MG63 (cell line): ENCODE measurements around the gene PPP1R14D. TPM values are rescaled to one million over a fixed set of nuclear protein-coding genes. Genes with fewer than 3 reads are reported as not detected.

Experiments used
- DNase-seq: peaks from one replicate; pipeline ENCODE4 v3.0.0-alpha.2; 2020
- H3K27me3 ChIP-seq: fragments of 250-450 bp; sonication (Bioruptor Pico); 2 replicates; pipeline ENCODE4 v1.5.1; 2020; ENCODE audit warnings: mild to moderate bottlenecking, moderate library complexity
- H3K36me3 ChIP-seq: fragments of 250-450 bp; sonication (Bioruptor Pico); 2 replicates; pipeline ENCODE4 v1.5.1; 2020; ENCODE audit warnings: mild to moderate bottlenecking, moderate library complexity
- H3K4me3 ChIP-seq: fragments of 250-450 bp; sonication (Bioruptor Pico); 2 replicates; pipeline ENCODE4 v1.5.1; 2020; ENCODE audit warnings: mild to moderate bottlenecking, moderate library complexity
- H3K9me3 ChIP-seq: fragments of 250-450 bp; sonication (Bioruptor Pico); 2 replicates; pipeline ENCODE4 v1.5.1; 2020; ENCODE audit warnings: mild to moderate bottlenecking, moderate library complexity
- total RNA-seq: library from RNA; depleted of rRNA; stranded (reverse); fragments of >200 nt; shearing (Covaris generic); gene quantifications from 2 replicates; pipeline ENCODE4 v1.2.3, GENCODE V29; 2014; ENCODE audit warnings: low replicate concordance

The PPP1R14D gene
- total RNA-seq, 1 experiment from 2014 or later = not detected

DNA sequence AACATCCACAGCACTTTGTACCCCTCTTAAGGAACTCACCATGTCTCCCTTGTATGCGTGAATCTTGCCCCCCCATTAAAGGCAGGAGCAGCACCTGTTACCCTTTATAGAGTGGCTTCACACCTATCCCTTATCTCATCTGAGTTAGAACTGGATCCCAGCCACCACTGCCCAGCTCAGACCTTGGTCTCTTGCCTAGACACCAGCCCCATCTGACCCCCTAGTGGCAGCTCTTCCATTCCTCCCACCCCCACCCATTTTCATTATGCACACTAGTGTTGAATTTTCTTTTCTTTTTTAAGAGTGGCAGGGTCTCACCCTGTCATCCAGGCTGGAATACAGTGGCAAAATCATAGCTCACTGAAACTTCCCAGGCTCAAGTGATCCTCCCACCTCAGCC is 24.8 kb downstream of the PPP1R14D start:
- H3K9me3 ChIP-seq = no peaks in the 10 kb centered on the region
- H3K36me3 ChIP-seq = no peaks in the 10 kb centered on the region
- DNase-seq = no peak
- H3K27me3 ChIP-seq = no peaks in the 10 kb centered on the region
- no peak overlapping the region for H3K4me3 ChIP-seq

DNA sequence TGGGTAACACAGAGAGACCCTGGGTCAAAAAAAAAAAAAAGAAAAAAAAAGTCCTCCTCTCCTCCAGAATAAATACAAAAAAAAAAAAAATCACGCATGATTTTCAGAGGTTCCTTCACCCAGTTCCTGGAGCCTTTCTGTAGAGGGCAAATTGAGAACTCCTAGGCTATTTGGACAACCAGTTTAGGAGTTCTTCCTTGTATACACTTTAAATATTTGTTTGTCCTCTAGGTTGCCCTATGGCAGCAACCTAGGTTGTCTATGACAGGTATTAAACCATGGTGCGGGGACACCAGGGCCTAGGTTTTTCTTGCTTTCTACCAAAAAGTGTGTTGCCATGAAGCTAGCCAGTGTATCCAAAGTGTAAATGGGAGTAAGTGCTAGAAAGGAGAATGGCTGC is 25.4 kb downstream of the PPP1R14D start:
- H3K27me3 ChIP-seq = no peaks in the 10 kb centered on the region
- DNase-seq = no peak
- no peaks in the 10 kb centered on the region for H3K36me3 ChIP-seq
- no peak overlapping the region for H3K4me3 ChIP-seq
- no peaks in the 10 kb centered on the region for H3K9me3 ChIP-seq

DNA sequence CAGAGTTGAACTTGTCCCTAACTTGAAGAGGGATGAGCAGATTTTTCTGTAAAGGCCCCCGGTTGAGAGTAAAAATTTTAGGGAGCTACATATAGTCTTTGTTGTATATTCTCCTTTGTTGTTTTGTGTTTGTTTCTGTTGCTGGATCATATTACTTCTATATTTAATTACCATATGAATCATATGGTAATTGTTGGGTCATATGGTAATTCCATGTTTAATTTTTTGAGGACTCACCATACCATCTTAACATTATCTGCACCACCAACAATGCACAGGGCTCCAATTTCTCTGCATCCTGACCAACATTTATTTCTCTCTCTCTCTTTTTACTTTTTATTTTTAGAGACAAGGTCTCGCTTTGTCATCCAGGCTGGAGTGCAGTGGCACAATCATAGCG is 29.0 kb downstream of the PPP1R14D start:
- H3K9me3 ChIP-seq = no peaks in the 10 kb centered on the region

DNA sequence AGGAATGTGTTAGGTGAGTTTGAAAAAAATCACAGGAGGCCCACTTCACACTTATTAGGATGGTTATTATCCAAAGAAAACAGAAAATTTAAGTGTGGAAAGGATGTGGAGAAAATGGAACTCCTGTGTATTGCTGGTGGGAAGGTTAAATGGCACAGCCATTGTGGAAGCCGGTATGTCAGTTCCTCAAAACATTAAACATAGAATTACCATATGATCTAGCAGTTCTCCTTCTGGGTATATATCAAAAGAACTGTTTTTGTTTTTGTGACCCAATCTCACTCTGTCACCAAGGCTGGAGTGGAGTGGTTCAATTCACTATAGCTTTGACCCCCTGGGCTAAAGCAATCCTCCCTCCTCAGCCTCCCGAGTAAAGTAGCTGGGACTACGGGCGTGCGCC is 32.0 kb downstream of the PPP1R14D start:
- Histone ChIP-seq H3K4me3 (no peak overlapping the region), H3K36me3 (peaks cover 8% of the 10 kb centered on the region), H3K9me3 (no peaks in the 10 kb centered on the region), H3K27me3 (no peaks in the 10 kb centered on the region)
- DNase-seq = no peak

More for the DNA sequence above, 29.0 kb downstream of the PPP1R14D start:
- no peaks in the 10 kb centered on the region for H3K36me3 ChIP-seq
- no peak overlapping the region for H3K4me3 ChIP-seq
- no peaks in the 10 kb centered on the region for H3K27me3 ChIP-seq
- DNase-seq = no peak

DNA sequence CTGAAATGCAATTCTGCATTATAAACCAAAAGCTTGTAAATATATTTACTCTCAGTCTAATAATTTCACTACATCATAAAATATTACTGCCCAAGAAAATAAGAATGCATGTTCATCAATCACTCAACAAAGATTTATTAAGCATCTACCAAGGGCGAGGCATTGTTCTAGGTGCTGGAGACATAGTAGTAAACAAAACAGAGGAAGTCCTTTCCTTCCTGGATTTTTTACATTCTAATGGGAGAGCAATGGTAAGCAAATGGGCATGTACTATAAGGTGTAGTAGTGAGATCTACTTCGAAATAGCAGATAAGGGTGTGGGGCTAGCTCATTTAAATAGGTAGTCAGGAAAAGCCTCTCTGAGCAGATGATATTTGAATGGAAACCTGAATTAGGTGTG is 32.5 kb downstream of the PPP1R14D start:
- Histone ChIP-seq H3K4me3 (no peak overlapping the region), H3K36me3 (peaks cover 13% of the 10 kb centered on the region), H3K9me3 (no peaks in the 10 kb centered on the region), H3K27me3 (no peaks in the 10 kb centered on the region)
- no peak for DNase-seq

DNA sequence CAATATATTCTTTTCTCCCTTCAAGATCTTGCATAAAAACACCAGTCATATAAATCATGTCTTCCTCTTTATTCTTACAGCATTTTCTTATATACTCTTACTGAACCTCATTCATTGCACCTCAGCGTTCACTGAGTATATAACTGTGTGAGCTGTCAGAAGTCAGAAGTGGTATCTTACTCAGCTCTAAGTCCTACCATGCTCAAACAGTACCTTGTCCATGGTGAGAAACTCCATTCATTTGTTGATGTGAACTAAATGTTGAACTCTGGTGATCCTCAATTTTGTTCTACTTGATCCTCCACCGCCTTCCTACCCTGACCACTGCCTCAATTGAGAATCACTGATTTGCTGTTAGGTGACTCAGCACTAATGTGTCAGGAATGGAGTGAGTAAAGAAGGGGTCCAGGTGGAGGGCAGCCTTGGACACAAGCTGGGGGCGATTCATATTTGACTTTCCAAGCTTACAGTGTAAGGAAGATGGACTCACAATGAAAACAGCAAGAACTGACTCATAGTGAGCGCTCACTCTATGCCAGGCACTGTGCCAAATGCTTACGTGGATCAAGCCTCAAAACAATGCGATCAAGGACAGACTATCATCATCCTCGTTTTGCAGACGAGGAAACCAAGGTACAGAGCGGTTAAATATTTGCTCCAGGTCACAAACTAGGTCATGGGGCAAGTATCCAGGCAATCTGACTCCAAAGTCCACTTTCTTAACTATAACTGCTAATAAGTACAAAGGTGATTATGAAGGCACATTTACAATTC is 35.1 kb downstream of the PPP1R14D start:
- Histone ChIP-seq H3K9me3 (no peaks in the 10 kb centered on the region), H3K36me3 (peaks cover 16% of the 10 kb centered on the region), H3K27me3 (no peaks in the 10 kb centered on the region), H3K4me3 (no peak overlapping the region)
- peak; percentile 83 for DNase-seq

DNA sequence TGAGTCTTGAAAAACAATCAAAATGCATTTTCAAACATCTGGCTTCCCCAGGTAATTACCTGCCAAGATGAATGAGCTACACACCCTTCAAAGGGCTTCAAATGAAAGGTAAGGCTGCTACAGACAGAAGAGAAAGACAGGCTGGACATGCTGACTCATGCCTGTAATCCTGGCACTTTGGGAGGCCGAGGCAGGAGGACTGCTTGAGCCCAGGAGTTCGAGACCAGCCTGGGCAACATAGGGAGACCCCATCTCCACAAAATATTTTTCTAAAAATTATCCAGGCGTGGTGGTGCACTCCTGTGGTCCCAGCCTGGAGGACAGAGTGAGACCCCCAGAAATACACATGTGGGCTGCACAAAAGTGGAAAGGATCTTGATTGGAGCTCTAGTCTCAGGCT is 36.1 kb downstream of the PPP1R14D start:
- peaks cover 16% of the 10 kb centered on the region for H3K36me3 ChIP-seq
- H3K27me3 ChIP-seq = no peaks in the 10 kb centered on the region
- DNase-seq = no peak
- H3K9me3 ChIP-seq = no peaks in the 10 kb centered on the region
- no peak overlapping the region for H3K4me3 ChIP-seq

DNA sequence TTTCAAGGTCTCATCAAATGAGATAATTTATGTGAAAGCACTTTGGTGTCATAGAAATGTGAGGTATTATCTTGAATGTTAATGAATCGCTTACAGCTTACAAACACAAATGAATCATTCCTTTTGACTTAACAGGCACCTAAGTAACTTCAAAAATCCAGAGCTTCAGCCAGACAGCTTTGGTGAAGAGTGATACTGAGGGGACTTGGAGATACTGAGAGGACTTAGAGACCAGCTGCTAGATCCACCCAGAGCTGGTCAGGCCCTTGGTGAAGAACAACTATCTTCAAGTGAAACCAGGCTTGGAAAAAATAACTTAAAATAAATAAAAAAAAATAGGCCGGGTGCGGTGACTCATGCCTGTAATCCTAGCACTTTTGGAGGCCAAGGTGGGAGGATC is 37.8 kb downstream of the PPP1R14D start:
- peak; percentile 25 for DNase-seq
- Histone ChIP-seq H3K27me3 (no peaks in the 10 kb centered on the region), H3K9me3 (no peaks in the 10 kb centered on the region), H3K36me3 (peaks cover 16% of the 10 kb centered on the region), H3K4me3 (no peak overlapping the region)

DNA sequence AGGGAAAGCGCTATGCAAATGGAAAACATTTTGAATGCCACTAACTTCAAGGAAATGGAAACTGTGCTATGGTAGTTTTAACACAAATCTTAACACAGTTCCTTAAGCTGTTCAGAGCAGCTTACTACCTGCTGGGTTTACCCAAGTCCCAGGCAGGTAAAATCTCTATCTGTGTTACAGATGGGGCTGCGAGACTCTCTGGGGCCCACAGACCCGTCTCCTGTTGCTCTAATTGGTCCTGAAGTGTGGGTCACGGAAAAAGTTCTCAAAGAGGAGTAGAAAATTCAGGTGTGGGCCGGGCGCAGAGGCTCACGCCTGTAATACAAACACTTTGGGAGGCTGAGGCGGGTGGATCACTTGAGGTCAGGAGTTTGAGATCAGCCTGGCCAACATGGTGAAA is 38.5 kb downstream of the PPP1R14D start:
- Histone ChIP-seq H3K27me3 (no peaks in the 10 kb centered on the region), H3K36me3 (peaks cover 16% of the 10 kb centered on the region), H3K9me3 (no peaks in the 10 kb centered on the region), H3K4me3 (no peak overlapping the region)
- DNase-seq = no peak

DNA sequence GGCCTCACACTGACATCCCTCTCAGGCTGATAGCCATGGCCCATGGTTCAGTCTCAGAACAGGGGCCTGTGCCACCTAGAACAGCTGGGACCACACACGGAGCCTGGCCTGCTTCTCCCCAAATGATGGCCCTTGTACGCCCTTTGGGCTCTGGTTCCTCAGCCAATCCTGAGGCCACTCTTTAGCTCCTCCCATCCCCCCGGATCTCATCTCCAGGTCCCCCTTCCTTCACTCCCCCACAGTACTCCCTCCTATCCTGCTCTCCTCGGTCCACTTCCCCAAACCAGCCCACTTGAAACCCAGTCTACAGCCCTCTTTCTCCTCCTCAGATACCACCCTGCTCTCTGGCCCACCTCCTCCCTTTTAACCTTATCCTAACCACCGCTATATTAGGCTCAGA is 39.4 kb downstream of the PPP1R14D start:
- Histone ChIP-seq H3K36me3 (peaks cover 16% of the 10 kb centered on the region), H3K27me3 (no peaks in the 10 kb centered on the region), H3K4me3 (no peak overlapping the region), H3K9me3 (no peaks in the 10 kb centered on the region)
- no peak for DNase-seq

DNA sequence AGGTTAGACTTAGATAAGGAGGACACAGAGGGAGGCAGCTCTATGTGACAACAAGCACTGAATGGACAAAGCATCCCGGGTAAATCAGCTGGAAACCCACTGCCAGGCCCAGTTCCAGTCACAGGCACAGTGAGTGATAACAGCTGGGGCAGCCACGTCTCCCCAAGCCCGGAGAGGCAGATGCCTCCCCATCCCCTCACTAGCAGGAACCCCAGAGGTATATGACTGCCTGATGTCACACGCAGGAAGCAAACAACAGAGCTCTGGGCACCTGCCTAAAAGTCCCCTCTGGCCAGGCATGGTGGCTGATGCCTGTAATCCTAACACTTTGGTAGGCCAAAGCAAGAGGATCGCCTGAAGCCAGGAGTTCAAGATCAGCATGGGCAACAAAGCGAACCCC is 40.5 kb downstream of the PPP1R14D start:
- Histone ChIP-seq H3K4me3 (no peak overlapping the region), H3K27me3 (no peaks in the 10 kb centered on the region), H3K36me3 (peaks cover 16% of the 10 kb centered on the region), H3K9me3 (no peaks in the 10 kb centered on the region)
- DNase-seq = no peak

DNA sequence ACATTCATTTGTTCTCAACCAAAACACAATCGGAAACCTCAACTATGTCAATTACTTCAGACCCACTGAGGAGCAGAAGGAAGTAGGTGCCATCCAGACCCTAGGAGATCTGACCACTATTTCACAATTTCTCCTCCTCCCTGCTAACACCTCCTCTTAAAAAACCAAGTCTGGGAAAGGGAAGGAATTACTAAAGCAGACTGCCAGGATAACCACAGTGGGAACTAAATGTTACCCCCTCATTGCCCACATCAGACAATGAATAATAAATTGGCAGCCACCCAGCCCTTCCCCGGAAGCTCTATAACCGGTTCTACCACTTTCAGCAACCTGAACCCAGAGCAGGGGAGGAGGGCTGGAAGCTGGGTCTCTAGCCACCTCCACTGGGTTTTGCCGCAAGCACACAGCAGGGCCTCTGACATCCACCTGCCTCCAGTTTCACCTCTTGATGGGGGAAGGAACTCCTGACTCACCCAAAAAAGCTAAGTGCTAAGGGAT is 41.1 kb downstream of the PPP1R14D start:
- peak; percentile 54 for DNase-seq
- Histone ChIP-seq H3K4me3 (no peak overlapping the region), H3K36me3 (peaks cover 14% of the 10 kb centered on the region), H3K27me3 (no peaks in the 10 kb centered on the region), H3K9me3 (no peaks in the 10 kb centered on the region)

DNA sequence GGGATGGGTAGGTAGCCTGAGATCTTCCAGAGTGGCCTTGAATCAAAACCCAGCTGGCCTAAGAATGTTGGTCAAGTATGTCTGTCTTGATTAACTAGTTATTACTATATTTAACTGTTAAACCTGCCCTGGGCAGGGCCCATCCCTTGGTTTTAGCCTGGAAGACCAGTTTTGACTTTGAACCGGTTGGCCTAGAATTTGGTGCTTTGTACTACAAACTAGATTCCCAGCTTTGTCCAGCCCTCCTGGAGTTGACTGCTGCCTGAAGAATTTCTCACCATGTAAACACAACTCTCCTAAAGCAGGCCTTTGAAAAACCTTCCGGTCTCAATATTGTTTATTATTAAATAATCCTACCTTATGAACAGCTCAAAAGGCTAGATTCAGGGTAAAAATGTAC is 42.7 kb downstream of the PPP1R14D start:
- H3K4me3 ChIP-seq = no peak overlapping the region
- no peaks in the 10 kb centered on the region for H3K27me3 ChIP-seq
- H3K36me3 ChIP-seq = peaks cover 2% of the 10 kb centered on the region
- no peaks in the 10 kb centered on the region for H3K9me3 ChIP-seq
- DNase-seq = no peak

DNA sequence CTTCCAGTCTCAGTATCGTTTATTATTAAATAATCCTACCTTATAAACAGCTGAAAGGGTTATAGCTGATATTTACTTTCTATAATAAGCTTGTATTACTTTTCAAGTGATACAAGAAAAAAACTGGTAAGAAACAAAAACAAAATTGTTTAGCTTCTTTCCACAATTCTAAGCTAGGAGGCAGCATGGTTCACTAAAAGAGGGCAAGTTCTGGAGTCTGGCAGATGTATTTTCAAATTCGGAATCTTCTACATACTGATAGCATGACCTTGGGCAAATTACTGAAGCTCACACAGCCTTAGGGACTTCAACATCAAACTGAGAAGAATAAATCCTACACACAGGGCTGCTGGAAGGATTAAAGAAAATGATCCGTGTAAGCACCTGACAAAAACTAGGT is 43.3 kb downstream of the PPP1R14D start:
- Histone ChIP-seq H3K4me3 (no peak overlapping the region), H3K9me3 (no peaks in the 10 kb centered on the region), H3K27me3 (no peaks in the 10 kb centered on the region), H3K36me3 (no peaks in the 10 kb centered on the region; the same call in 1 of the 2 replicates)
- DNase-seq = no peak

DNA sequence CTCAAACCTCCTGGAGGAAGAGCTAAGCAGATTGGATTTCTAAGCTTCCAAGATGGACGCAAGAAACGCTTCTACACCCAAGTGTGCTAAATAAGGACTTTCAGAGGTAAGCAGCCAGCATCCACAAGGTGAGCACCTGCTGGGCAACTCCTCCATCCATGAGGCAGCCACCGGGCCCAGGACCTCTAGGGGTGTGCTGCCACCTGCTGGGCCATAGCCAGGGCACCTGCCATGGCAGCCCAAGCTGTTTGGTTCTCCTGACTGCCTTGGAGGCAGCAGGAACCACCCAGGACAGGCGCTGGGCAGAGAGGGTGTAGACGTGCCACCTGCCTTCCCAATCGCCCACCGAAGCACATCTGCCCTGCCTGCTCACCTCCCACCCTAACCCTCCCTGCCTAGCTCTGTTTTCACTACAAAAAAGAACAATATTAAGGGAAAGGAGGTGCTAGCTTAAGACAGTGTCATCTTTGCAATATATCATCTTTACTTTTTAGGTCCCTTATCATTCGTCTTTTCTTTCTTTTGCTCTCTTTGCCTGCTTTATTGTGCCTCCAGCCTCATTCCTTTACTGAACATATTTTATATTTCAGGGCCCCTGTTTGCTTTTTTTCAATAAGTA is 45.8 kb downstream of the PPP1R14D start:
- H3K4me3 ChIP-seq = no peak overlapping the region
- DNase-seq = peak; percentile 25
- no peaks in the 10 kb centered on the region for H3K9me3 ChIP-seq
- no peaks in the 10 kb centered on the region for H3K27me3 ChIP-seq
- peaks cover 11% of the 10 kb centered on the region for H3K36me3 ChIP-seq

DNA sequence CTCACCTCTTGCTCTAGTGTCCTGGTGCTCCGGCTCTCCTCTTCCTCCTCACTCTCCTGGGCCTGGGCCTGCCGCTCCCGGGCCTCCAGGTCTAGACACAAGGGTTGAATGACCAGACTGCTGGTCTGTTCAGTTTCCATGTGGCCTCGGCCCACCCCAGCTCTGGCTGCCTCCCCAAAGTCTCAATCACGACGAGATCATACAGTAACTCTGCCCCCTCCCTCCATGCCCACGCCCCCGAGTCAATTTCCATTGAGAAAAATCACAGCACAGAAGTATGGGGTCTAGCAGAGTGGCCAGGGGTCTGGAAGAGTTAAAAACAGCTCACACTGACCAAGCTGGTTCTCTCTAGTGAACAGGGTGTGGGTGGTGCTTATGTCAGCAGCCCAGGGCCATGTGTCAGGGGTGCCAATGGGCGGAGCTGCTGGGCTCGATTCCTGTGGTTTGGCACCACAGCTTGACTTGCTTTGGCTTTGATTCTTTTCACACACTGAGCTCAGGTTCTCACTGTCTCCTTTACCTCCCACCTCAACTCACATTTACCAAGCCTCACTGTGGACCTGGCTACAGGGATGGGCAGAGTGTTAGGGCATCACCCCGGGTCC is 51.9 kb downstream of the PPP1R14D start:
- no peaks in the 10 kb centered on the region for H3K27me3 ChIP-seq
- no peaks in the 10 kb centered on the region for H3K9me3 ChIP-seq
- peak; percentile 88 for DNase-seq
- H3K4me3 ChIP-seq = no peak overlapping the region
- peaks cover 44% of the 10 kb centered on the region for H3K36me3 ChIP-seq

DNA sequence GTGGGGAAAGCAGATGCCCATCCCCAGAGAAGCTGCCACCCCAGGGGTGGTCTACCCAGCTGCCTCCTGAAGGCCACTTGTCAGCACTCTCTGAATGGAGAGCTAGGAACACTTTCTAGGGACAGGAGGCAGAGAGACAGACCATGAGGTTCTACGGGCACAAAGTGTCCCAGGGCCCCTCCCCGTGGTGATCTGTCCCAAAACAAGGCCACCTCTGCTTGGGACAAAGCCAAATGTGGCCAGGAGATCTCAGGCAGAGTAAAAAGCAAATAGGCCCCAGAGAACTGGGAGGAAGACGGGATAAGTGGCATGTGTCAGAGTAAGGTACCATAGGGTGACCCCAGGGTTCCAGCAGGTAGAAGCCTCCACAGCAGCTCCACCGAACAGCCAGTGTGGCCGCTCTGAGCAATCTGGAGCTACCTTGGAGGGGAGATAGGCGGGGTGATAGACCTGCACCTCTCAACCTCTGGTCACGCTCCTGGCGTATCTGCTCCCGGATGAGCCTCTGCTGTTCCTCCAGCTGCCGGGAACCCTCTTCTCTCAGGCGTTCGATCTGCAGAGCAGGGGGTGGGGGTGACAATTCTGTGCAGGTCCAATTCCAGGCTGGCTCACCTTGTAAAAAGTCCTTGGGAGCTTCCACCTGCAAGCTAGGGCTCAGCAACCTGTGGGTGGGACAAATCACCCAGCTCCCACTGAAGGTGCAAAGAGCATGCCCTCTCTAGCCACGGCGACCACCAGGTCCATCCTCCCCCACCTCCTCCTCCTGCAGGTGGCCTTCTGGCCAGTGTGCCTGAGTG is 52.6 kb downstream of the PPP1R14D start:
- DNase-seq = no peak
- no peak overlapping the region for H3K4me3 ChIP-seq
- no peaks in the 10 kb centered on the region for H3K27me3 ChIP-seq
- no peaks in the 10 kb centered on the region for H3K9me3 ChIP-seq
- H3K36me3 ChIP-seq = peaks cover 44% of the 10 kb centered on the region
